GM21447 (cell line): Measurements from ENCODE around the gene NUTM2E.
"Not testable (repeated sequence)": the region's sequence is repeated elsewhere in the genome, so short reads cannot be mapped to it uniquely, and the experiment has no call there.

Experiments
- ATAC-seq: cut with Tn5 transposase; IDR thresholded peaks from one replicate; pipeline ENCODE4 v1.9.1; 2021; ENCODE audit not compliant: unreplicated experiment

The NUTM2E gene

GRCh38 chr10:79862803-79863202, 36.3 kb downstream of the NUTM2E start:
- not testable (repeated sequence) for ATAC-seq

GRCh38 chr10:79866903-79867551, 40.5 kb downstream of the NUTM2E start:
- not testable (repeated sequence) for ATAC-seq

GRCh38 chr10:79868023-79868422, 41.5 kb downstream of the NUTM2E start:
- ATAC-seq = not testable (repeated sequence)

- ATAC-seq = not testable (repeated sequence)
Measured at GRCh38 chr10:79869439-79870097, 43.0 kb downstream of the NUTM2E start.

- not testable (repeated sequence) for ATAC-seq
Measured at GRCh38 chr10:79871729-79872128, 45.2 kb downstream of the NUTM2E start.
